Caco-2 (cell line): Measurements from ENCODE around the gene LILRB1. TPM values are rescaled to one million over a fixed set of nuclear protein-coding genes. Genes with fewer than 3 reads are reported as not detected.

ENCODE experiments used
- BruUV-seq: library from RNA; stranded (reverse); fragments of 400-500 nt; replicated peaks from 2 replicates; lab custom pipeline; 2021; lab: Mats Ljungman, UMichigan
- CTCF ChIA-PET: fragments of 300-600 bp; sonication (Branson Sonifier 250); formaldehyde crosslinking; loops from one replicate; lab custom pipeline; 2022; ENCODE audit warnings: antibody characterized with exemption; lab: Charles Lee
- POLR2A ChIA-PET: fragments of 300-600 bp; sonication (Branson Sonifier 250); formaldehyde crosslinking; loops from one replicate; lab custom pipeline; 2022; ENCODE audit warnings: antibody characterized with exemption; lab: Charles Lee
- DNase-seq, 2 experiments: peaks; one replicate each; pipeline versions ENCODE4 v3.0.0 to v3.0.0-alpha.2; 2020 to 2022
- H3K27me3 ChIP-seq: replicated peaks from 2 replicates; pipeline ENCODE4 v1.6.0; 2011; ENCODE audit warnings: low read length; ENCODE audit not compliant: control insufficient read depth, insufficient read depth
- H3K36me3 ChIP-seq: 2 replicates; pipeline ENCODE4 v1.5.1; 2011; ENCODE audit warnings: low read length; ENCODE audit not compliant: control insufficient read depth, insufficient read depth
- H3K4me1 ChIP-seq: fragments of 250-450 bp; sonication (Bioruptor Pico); 2 replicates; pipeline ENCODE4 v1.5.1; 2020; ENCODE audit warnings: mild to moderate bottlenecking
- H3K4me3 ChIP-seq: 2 replicates; pipeline ENCODE4 v1.5.1; 2011; ENCODE audit warnings: low read depth, mild to moderate bottlenecking, control low read depth, low read length
- H3K9me3 ChIP-seq: fragments of 250-450 bp; sonication (Bioruptor Pico); 2 replicates; pipeline ENCODE4 v1.5.1; 2020; ENCODE audit warnings: mild to moderate bottlenecking, moderate library complexity
- H3K27ac Mint-ChIP-seq: one replicate; pipeline ENCODE4 v1.8.0; 2022; ENCODE audit warnings: mixed read lengths; ENCODE audit not compliant: unreplicated experiment
- H3K27me3 Mint-ChIP-seq: one replicate; pipeline ENCODE4 v1.8.0; 2022; ENCODE audit warnings: mixed read lengths; ENCODE audit not compliant: insufficient read depth, unreplicated experiment
- H3K36me3 Mint-ChIP-seq: one replicate; pipeline ENCODE4 v1.8.0; 2022; ENCODE audit warnings: mild to moderate bottlenecking, mixed read lengths; ENCODE audit not compliant: insufficient read depth, unreplicated experiment
- H3K4me1 Mint-ChIP-seq: one replicate; pipeline ENCODE4 v1.8.0; 2022; ENCODE audit warnings: low read depth, mixed read lengths; ENCODE audit not compliant: unreplicated experiment
- H3K4me3 Mint-ChIP-seq: one replicate; pipeline ENCODE4 v1.8.0; 2022; ENCODE audit warnings: mild to moderate bottlenecking, moderate library complexity, mixed read lengths; ENCODE audit not compliant: unreplicated experiment
- H3K9me3 Mint-ChIP-seq: one replicate; pipeline ENCODE4 v1.8.0; 2022; ENCODE audit warnings: mixed read lengths; ENCODE audit not compliant: unreplicated experiment
- CTCF ChIP-seq, 2 experiments: fragments of 200-600 bp in 1 of 2; IDR thresholded peaks; 1 replicate in 1 of 2; 2 replicates in 1 of 2; pipeline versions ENCODE4 v1.5.1 to v1.8.0; 2011 to 2022; ENCODE audit warnings: antibody characterized with exemption in 1 of 2, control low read depth in 1 of 2, inconsistent platforms in 1 of 2, low read depth in 1 of 2, low read length in 1 of 2, mild to moderate bottlenecking in 1 of 2, moderate library complexity in 1 of 2; ENCODE audit not compliant: insufficient read depth in 1 of 2, severe bottlenecking in 1 of 2, unreplicated experiment in 1 of 2
- intact Hi-C: fragments of 100-400 bp; cut with micrococcal nuclease; formaldehyde crosslinking; loops from one replicate; pipeline ENCODE4 v1.10.0; 2022; ENCODE audit not compliant: unreplicated experiment
- microRNA-seq: library from miRNA; unstranded; fragments of <30 nt; microRNA quantifications from one replicate; pipeline ENCODE4 v1.2.0, GENCODE V29; 2022
- total RNA-seq: library from RNA; stranded (reverse); gene quantifications from 2 replicates; pipeline ENCODE4 v1.2.3, GENCODE V29; 2022

The LILRB1 gene
- total RNA-seq, 1 experiment from 2014 or later, result not detected

DNA sequence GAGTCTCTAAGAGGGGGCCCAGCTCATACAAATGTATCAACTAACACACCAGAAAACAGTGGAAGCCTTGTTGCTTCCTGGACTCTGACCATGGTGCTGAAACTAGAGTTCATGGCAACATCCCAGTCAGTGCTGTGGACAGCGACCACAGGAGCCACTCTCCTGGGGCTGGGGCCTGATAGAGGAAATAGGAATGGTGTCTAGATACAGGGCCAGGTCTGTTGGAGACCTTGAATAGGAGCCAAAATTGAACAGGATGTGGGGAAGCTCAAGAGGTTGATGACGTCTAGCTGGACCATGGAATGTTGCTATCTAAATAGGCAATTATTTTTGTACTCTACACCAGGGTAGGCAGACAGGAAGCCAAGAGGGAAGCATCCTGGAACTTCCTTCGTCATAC, 54.2 kb downstream of the LILRB1 start:
- H3K36me3 Mint-ChIP-seq, result no peaks in the 10 kb centered on the region
- H3K27ac Mint-ChIP-seq, result no peak overlapping the region
- H3K27me3 Mint-ChIP-seq, result peaks cover 7% of the 10 kb centered on the region
- no peaks in the 10 kb centered on the region for H3K4me1 Mint-ChIP-seq
- Histone ChIP-seq H3K9me3 (peaks cover 9% of the 10 kb centered on the region), H3K4me3 (no peak overlapping the region), H3K27me3 (no peaks in the 10 kb centered on the region), H3K4me1 (no peaks in the 10 kb centered on the region), H3K36me3 (no peaks in the 10 kb centered on the region)
- CTCF ChIA-PET, result no interaction called here
- H3K4me3 Mint-ChIP-seq, result no peak overlapping the region
- peak in 1 of 2 experiments; percentile 65 for DNase-seq
- H3K9me3 Mint-ChIP-seq, result peaks cover 10% of the 10 kb centered on the region
- POLR2A ChIA-PET, result no interaction called here
- intact Hi-C loops, result no loop called here
- TF ChIP-seq CTCF (IDR thresholded peaks at IDR 0.05; ENCODE audit: insufficient read depth in 1 of 2, low read depth in 1 of 2, low read length in 1 of 2, severe bottlenecking in 1 of 2, unreplicated experiment in 1 of 2), result no peak
- BruUV-seq, result no TSS peak

Small RNA genes within 50 kb of the gene (microRNA-seq; reads per million reads assigned to microRNA genes)
- not detected for gene MIR8061

Other genes starting within 250 kb of the LILRB1 start
- gene TTYH1, start 215.0 kb upstream of the LILRB1 start, total RNA-seq, result not detected in 2 replicates
- 143 and 148 TPM in 2 replicates for gene LENG8, start 181.3 kb upstream of the LILRB1 start, total RNA-seq
- 6.7 and 6.9 TPM in 2 replicates for gene LENG9, start 166.7 kb upstream of the LILRB1 start, total RNA-seq
- 7.1 and 8.6 TPM in 2 replicates for gene CDC42EP5, start 157.2 kb upstream of the LILRB1 start, total RNA-seq
- gene LAIR2, start 127.7 kb upstream of the LILRB1 start, total RNA-seq, result not detected in 2 replicates
- not detected in 2 replicates for gene LILRA2, start 56.7 kb upstream of the LILRB1 start, total RNA-seq
- gene LILRA1, start 36.9 kb upstream of the LILRB1 start, total RNA-seq, result not detected in 2 replicates
- gene LILRB4, start 32.5 kb downstream of the LILRB1 start, total RNA-seq, result not detected in 2 replicates
- not detected in 2 replicates for gene KIR3DL3, start 94.0 kb downstream of the LILRB1 start, total RNA-seq
- gene KIR2DL3, start 108.0 kb downstream of the LILRB1 start, total RNA-seq, result not detected in 2 replicates
- not detected in 2 replicates for gene KIR2DL1, start 139.3 kb downstream of the LILRB1 start, total RNA-seq
- not detected in 2 replicates for gene KIR2DL4, start 173.1 kb downstream of the LILRB1 start, total RNA-seq
- gene KIR3DL1, start 186.0 kb downstream of the LILRB1 start, total RNA-seq, result not detected in 2 replicates
- gene KIR2DS4, start 202.2 kb downstream of the LILRB1 start, total RNA-seq, result not detected in 2 replicates
- not detected in 2 replicates for gene KIR3DL2, start 220.0 kb downstream of the LILRB1 start, total RNA-seq
- not detected in 2 replicates for gene FCAR, start 243.8 kb downstream of the LILRB1 start, total RNA-seq